ENCODE results near the gene MKLN1. TPM values are rescaled to one million over a fixed set of nuclear protein-coding genes. Genes with fewer than 3 reads are reported as not detected.
"Not testable (repeated sequence)": the region's sequence is repeated elsewhere in the genome, so short reads cannot be mapped to it uniquely, and the experiment has no call there.

The MKLN1 gene
- total RNA-seq, 1 donor from 2014 or later = 15.2 TPM

DNA sequence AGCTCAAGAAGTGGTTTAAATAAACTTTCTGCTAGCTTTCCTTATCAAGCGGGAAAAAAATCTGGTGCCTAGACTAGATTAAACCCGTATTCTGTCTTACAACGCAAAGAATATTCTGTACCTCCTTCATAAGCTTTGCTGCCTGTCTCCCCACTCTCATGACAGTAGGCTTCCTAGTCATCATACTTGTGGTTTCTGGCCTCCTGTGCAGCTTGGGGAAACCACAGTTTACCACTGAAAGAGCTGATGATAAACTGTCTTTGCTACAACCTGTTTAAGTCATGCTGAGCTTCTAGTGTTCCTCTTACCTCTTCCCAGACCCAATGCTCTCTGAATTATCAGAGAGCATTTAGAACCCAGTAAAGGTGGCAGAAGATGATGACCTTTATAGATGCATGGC lies 173.7 kb downstream of the MKLN1 start:
- no peak overlapping the region for H3K4me3 ChIP-seq (ENCODE audit: low read depth, low read length)
- DNase-seq (ENCODE audit: low read depth) = no peak
- TF ChIP-seq CTCF (conservative IDR thresholded peaks at IDR 0.05; ENCODE audit: low read depth, low read length) = no peak

DNA sequence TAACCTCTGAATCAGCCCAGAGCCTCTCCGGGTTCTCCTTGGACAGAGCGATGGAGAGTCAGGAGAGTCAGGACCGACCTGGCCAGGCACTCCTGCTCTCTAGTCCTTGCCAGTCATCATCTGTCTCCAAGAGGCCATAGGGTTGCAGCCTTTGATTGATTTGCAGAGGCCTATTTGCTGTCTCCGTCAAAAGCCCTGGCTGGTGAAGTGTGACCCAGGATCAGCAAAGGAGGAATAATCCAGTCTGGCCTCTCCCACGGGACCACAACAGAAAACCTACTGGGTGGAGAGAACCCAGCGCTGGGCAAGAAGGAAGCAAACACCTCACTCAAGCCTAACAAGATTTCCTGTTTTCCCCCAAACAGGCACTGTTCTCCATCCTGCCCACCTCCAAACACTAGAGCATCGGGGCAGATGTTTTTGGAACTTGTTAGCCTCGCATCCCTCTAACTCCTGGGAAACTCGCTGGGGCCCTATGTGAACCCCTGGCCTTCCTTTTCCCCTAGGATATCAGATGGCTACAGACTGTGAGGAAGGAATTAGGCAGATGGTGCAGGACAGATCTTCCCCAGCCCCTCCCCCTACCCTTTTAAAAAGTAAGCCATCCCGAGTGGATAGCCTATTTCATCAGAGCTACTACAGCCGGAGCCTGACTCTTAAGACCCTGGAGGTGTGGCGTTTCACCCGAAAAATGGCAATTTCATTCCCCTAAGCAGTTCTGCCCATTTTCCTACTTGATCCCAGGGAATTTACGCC lies 174.4 kb downstream of the MKLN1 start:
- no peak for TF ChIP-seq CTCF (conservative IDR thresholded peaks at IDR 0.05; ENCODE audit: low read depth, low read length)
- no peak for DNase-seq (ENCODE audit: low read depth)
- H3K4me3 ChIP-seq (ENCODE audit: low read depth, low read length) = no peak overlapping the region

DNA sequence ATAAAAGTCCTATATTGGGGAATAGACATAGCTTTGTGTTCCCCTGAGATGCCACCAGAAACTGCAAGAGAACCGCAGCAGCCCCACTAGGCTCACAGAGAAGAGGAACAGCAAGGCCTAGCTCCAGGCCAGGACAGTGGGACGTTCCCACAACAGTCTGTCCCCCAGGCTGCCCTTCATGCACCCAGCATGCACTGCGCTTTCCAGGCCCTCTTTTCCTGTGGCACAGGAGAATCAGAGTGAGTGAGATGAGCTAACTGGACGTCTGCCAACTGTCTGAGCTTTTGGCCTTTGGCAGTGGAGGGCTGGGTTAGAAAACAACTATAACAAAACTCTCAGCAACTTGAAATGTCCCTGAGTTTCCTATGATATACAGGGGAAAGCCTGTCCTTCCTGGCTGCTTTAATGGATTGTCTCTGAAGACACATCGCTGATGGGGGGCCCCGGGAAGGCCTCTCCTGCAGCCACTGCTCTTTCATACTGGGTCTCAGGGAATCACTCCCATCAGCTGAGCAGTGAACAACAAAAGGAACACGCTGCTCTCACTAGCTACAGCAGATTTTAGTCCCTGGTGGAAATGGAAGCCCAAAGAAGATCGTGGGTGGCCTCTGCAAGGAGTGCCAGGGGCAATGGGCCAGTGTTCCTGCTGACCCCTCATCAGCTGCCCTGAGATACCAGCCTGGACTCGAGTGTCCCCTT lies 175.3 kb downstream of the MKLN1 start:
- DNase-seq (ENCODE audit: low read depth) = no peak
- TF ChIP-seq CTCF (conservative IDR thresholded peaks at IDR 0.05; ENCODE audit: low read depth, low read length) = no peak
- H3K4me3 ChIP-seq (ENCODE audit: low read depth, low read length) = no peak overlapping the region

- DNase-seq (ENCODE audit: low read depth) = no peak
- H3K4me3 ChIP-seq (ENCODE audit: low read depth, low read length) = no peak overlapping the region
- no peak for TF ChIP-seq CTCF (conservative IDR thresholded peaks at IDR 0.05; ENCODE audit: low read depth, low read length)
Measured at GRCh38 chr7:131503639-131504038, 176.0 kb downstream of the MKLN1 start.

- DNase-seq (ENCODE audit: low read depth) = no peak
- no peak for TF ChIP-seq CTCF (conservative IDR thresholded peaks at IDR 0.05; ENCODE audit: low read depth, low read length)
- H3K4me3 ChIP-seq (ENCODE audit: low read depth, low read length) = no peak overlapping the region
Measured at GRCh38 chr7:131504157-131504899, 176.7 kb downstream of the MKLN1 start.

- DNase-seq (ENCODE audit: low read depth); H3K4me3 ChIP-seq (ENCODE audit: low read depth, low read length): not testable (repeated sequence)
Measured at GRCh38 chr7:131505037-131505620, 177.5 kb downstream of the MKLN1 start.
